Liver (tissue), 9 donors: ENCODE measurements around the gene C22orf31. TPM values are rescaled to one million over a fixed set of nuclear protein-coding genes. Genes with fewer than 3 reads are reported as not detected.

ENCODE experiments used
- DNase-seq: peaks from one replicate; pipeline ENCODE4 v3.0.0-alpha.2; 2017; ENCODE audit warnings: low spot score
- H3K27ac ChIP-seq, 2 donors: one replicate each; pipeline ENCODE4 v1.7.0; 2013; ENCODE audit warnings: inconsistent platforms in 2 of 2, low read length in 2 of 2, control low read depth in 1 of 2, low read depth in 1 of 2, mild to moderate bottlenecking in 1 of 2
- H3K27me3 ChIP-seq, 4 donors: one replicate each; pipeline versions ENCODE4 v1.6.1 to v1.7.0; 2013; ENCODE audit warnings: low read length in 3 of 4, inconsistent platforms in 1 of 4, mild to moderate bottlenecking in 1 of 4, moderate library complexity in 1 of 4; ENCODE audit not compliant: control insufficient read depth in 4 of 4, insufficient read depth in 4 of 4
- H3K36me3 ChIP-seq, 4 donors: one replicate each; pipeline versions ENCODE4 v1.6.1 to v1.7.0; 2013; ENCODE audit warnings: low read length in 3 of 4, mild to moderate bottlenecking in 3 of 4, low read depth in 1 of 4, moderate library complexity in 1 of 4; ENCODE audit not compliant: control insufficient read depth in 4 of 4, insufficient read depth in 3 of 4
- H3K4me1 ChIP-seq, 4 donors: one replicate each; pipeline versions ENCODE4 v1.6.1 to v1.7.0; 2013; ENCODE audit warnings: low read length in 3 of 4, mild to moderate bottlenecking in 3 of 4, moderate library complexity in 1 of 4; ENCODE audit not compliant: control insufficient read depth in 4 of 4, insufficient read depth in 4 of 4
- H3K4me3 ChIP-seq, 3 donors: one replicate each; pipeline versions ENCODE4 v1.6.1 to v1.7.0; 2013; ENCODE audit warnings: low read length in 3 of 3, control low read depth in 1 of 3, low read depth in 1 of 3, mild to moderate bottlenecking in 1 of 3
- H3K9ac ChIP-seq, 2 donors: one replicate each; pipeline ENCODE4 v1.7.0; 2013; ENCODE audit warnings: low read length in 2 of 2, mild to moderate bottlenecking in 2 of 2, moderate library complexity in 2 of 2, control low read depth in 1 of 2, low read depth in 1 of 2
- H3K9me3 ChIP-seq, 4 donors: one replicate each; pipeline versions ENCODE4 v1.6.1 to v1.7.0; 2013; ENCODE audit warnings: low read length in 3 of 4; ENCODE audit not compliant: control insufficient read depth in 4 of 4
- FOXA1 ChIP-seq: IDR thresholded peaks from 2 replicates; pipeline ENCODE4 v1.6.1; 2016; ENCODE audit warnings: antibody characterized with exemption
- FOXA2 ChIP-seq: IDR thresholded peaks from 2 replicates; pipeline ENCODE4 v1.6.1; 2016; ENCODE audit warnings: antibody characterized with exemption
- GABPA ChIP-seq, 2 donors: IDR thresholded peaks in 1 of 2; conservative IDR thresholded peaks in 1 of 2; 2 replicates each; pipeline ENCODE4 v1.6.1; 2016; ENCODE audit warnings: antibody characterized with exemption in 2 of 2, mild to moderate bottlenecking in 1 of 2, moderate library complexity in 1 of 2
- HNF4A ChIP-seq, 2 donors: conservative IDR thresholded peaks; 2 replicates each; pipeline ENCODE4 v1.6.1; 2016; ENCODE audit warnings: antibody characterized with exemption in 2 of 2, mild to moderate bottlenecking in 2 of 2
- HNF4G ChIP-seq: IDR thresholded peaks from 2 replicates; pipeline ENCODE4 v1.6.1; 2016; ENCODE audit warnings: antibody characterized with exemption
- NR2F2 ChIP-seq: IDR thresholded peaks from 2 replicates; pipeline ENCODE4 v1.6.1; 2016; ENCODE audit warnings: antibody characterized with exemption
- RXRA ChIP-seq, 2 donors: IDR thresholded peaks; 2 replicates each; pipeline ENCODE4 v1.6.1; 2017 to 2018; ENCODE audit warnings: antibody characterized with exemption in 2 of 2, mild to moderate bottlenecking in 1 of 2
- SP1 ChIP-seq: IDR thresholded peaks from 2 replicates; pipeline ENCODE4 v1.6.1; 2018; ENCODE audit warnings: antibody characterized with exemption, mild to moderate bottlenecking
- YY1 ChIP-seq: IDR thresholded peaks from 2 replicates; pipeline ENCODE4 v1.6.1; 2016; ENCODE audit warnings: antibody characterized with exemption, mild to moderate bottlenecking
- WGBS: extraction: QIAGEN DNeasy Blood & Tissue Kit; methylation state at CpG from one replicate; pipeline ENCODE4 v1.1.7; 2013; 5-methylcytosine and 5-hydroxymethylcytosine counted together
- polyA plus RNA-seq, 2 donors: library from polyadenylated mRNA; stranded (reverse) in 1 of 2; unstranded in 1 of 2; fragments of 200-250 nt in 1 of 2; fragments of >200 nt in 1 of 2; fragmentation: Nextera tagmentation in 1 of 2; extraction: Ambion mirVana in 1 of 2; gene quantifications; one replicate each; pipeline versions ENCODE4 v1.2.1 to v1.2.3, GENCODE V29; 2013 to 2015
- total RNA-seq, 2 donors: library from RNA; depleted of rRNA; stranded (reverse); fragments of >200 nt; gene quantifications; one replicate each; pipeline ENCODE4 v1.2.3, GENCODE V29; 2014
- TF ChIP-seq, protein P1 (sequence below): IDR thresholded peaks from 2 replicates; pipeline ENCODE4 v1.6.1; 2016; ENCODE audit warnings: antibody characterized with exemption, mild to moderate bottlenecking
- TF ChIP-seq, protein P2 (sequence below): IDR thresholded peaks from 2 replicates; pipeline ENCODE4 v1.6.1; 2016; ENCODE audit warnings: antibody characterized with exemption
- TF ChIP-seq, protein P3 (sequence below): fragments of 150-350 bp; IDR thresholded peaks from 2 replicates; pipeline ENCODE4 v1.5.1; 2017; ENCODE audit warnings: improper control_type of control experiment, low read depth, low read length; ENCODE audit not compliant: missing input control
- donor health status: healthy.
- donor health status: healthy.
- donor health status: healthy.
- donor health status: healthy.
- donor health status: healthy.

Gene C22orf31
- total and polyA plus RNA-seq, 4 donors = 0.14 TPM; not detected in 3

DNA sequence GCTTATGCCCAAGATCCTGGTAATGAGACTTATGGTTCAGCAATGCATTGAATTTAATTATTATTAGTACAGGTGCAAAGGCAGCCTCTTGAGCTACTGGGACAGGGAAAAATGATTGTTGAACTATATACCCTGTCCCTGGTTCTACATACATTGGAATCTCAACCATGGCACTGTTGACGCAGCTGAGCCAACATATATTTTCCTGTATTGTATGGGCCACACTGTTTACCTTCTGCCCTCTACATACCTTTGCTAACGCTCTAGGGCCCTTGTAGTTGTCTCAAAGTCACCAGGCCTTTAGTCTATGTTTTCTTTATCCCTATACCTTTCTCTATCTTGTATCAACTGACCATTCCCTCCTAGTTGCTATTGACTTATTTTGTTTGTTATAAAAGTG, 33.8 kb upstream of the C22orf31 start:
- no peak overlapping the region for H3K4me3 ChIP-seq
- H3K4me1 ChIP-seq = peaks cover 0 to 23% (median 14%) of the 10 kb centered on the region in 4 donors
- no peak overlapping the region for H3K27ac ChIP-seq
- no peaks in the 10 kb centered on the region for H3K36me3 ChIP-seq
- H3K27me3 ChIP-seq = no peaks in the 10 kb centered on the region
- DNase-seq = no peak
- no peak overlapping the region for H3K9ac ChIP-seq
- TF ChIP-seq HNF4A (conservative IDR thresholded peaks at IDR 0.05) (no peak), GABPA (IDR thresholded peaks at IDR 0.05 in 1 of 2, conservative IDR thresholded peaks at IDR 0.05 in 1 of 2) (no peak), YY1 (no peak), SP1 (no peak), NR2F2 (no peak), FOXA1 (no peak), RXRA (IDR thresholded peaks at IDR 0.05) (no peak)
- TF ChIP-seq, protein P1, sequence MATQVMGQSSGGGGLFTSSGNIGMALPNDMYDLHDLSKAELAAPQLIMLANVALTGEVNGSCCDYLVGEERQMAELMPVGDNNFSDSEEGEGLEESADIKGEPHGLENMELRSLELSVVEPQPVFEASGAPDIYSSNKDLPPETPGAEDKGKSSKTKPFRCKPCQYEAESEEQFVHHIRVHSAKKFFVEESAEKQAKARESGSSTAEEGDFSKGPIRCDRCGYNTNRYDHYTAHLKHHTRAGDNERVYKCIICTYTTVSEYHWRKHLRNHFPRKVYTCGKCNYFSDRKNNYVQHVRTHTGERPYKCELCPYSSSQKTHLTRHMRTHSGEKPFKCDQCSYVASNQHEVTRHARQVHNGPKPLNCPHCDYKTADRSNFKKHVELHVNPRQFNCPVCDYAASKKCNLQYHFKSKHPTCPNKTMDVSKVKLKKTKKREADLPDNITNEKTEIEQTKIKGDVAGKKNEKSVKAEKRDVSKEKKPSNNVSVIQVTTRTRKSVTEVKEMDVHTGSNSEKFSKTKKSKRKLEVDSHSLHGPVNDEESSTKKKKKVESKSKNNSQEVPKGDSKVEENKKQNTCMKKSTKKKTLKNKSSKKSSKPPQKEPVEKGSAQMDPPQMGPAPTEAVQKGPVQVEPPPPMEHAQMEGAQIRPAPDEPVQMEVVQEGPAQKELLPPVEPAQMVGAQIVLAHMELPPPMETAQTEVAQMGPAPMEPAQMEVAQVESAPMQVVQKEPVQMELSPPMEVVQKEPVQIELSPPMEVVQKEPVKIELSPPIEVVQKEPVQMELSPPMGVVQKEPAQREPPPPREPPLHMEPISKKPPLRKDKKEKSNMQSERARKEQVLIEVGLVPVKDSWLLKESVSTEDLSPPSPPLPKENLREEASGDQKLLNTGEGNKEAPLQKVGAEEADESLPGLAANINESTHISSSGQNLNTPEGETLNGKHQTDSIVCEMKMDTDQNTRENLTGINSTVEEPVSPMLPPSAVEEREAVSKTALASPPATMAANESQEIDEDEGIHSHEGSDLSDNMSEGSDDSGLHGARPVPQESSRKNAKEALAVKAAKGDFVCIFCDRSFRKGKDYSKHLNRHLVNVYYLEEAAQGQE = no peak
- WGBS = 50% methylated on average over 2 of the region's 2 CpGs
- H3K9me3 ChIP-seq = no peaks in the 10 kb centered on the region

DNA sequence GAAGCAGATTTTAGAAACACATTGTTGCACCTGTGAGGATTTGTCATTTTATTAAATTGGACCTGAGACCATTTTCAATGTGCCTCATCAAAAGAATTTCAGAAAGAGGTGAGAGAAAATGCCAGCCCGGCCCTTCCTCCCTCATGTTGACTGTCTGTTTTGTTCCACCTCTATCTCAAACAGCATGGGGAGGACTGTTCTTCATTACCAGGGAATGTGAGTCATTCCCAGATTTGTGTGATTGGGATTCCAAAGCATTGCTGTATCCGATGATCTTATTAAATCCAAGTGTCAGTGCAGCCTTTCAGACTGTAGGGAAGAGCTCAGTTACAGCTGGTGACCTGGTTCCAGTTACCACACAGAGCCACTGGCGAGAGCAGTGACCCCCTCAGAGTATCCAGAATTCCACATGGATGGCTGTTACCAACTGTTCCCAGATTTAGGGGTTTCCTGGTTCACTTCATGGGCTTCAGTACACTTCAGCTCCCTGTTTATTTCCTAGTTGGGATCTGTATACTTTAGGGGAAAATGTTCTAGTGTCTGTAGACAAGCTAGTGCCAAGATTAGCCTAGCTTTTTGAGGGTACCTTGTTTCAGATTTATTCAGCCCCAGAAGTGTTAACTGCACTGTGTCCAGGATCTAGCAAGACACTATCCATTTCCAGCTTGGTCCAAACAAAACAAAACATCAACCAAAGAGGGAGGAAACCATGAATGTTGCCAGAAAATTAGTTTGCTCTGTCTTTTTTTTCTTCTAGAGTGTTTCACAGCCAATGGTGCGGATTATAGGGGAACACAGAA, 32.1 kb upstream of the C22orf31 start:
- H3K9ac ChIP-seq = no peak overlapping the region
- H3K27me3 ChIP-seq = no peaks in the 10 kb centered on the region
- no peak overlapping the region for H3K4me3 ChIP-seq
- H3K9me3 ChIP-seq = no peaks in the 10 kb centered on the region
- H3K36me3 ChIP-seq = no peaks in the 10 kb centered on the region
- 70% methylated on average over 4 of the region's 4 CpGs for WGBS
- no peak for TF ChIP-seq YY1
- TF ChIP-seq NR2F2 = peak; percentile 42
- no peak overlapping the region for H3K27ac ChIP-seq
- H3K4me1 ChIP-seq = peaks cover 0 to 28% (median 17%) of the 10 kb centered on the region in 4 donors
- no peak for DNase-seq

DNA sequence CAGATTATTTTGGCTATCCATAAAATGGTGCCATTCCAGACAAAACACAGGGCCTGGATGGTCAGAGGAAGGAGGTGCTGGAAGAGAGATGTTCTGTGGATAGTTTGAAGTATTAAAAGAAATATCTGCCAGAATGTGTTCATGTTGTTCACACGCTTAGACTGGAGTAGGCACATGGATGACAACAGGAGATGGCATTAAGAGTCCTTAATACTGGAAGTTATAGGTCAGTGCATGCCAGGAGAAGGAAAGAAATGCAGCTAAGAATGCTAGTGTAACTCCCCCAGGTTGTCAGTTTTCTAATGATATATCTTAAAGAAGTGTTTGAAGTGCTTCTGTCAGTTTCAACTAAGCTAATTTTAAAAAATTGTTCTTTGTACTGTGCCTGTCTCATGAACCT, 31.4 kb upstream of the C22orf31 start:
- Histone ChIP-seq H3K9me3 (no peaks in the 10 kb centered on the region), H3K27me3 (no peaks in the 10 kb centered on the region), H3K36me3 (no peaks in the 10 kb centered on the region), H3K27ac (no peak overlapping the region), H3K4me1 (peaks cover 0 to 28% (median 17%) of the 10 kb centered on the region in 4 donors), H3K9ac (no peak overlapping the region), H3K4me3 (no peak overlapping the region)
- no peak for DNase-seq
- TF ChIP-seq GABPA (IDR thresholded peaks at IDR 0.05 in 1 of 2, conservative IDR thresholded peaks at IDR 0.05 in 1 of 2) (no peak), NR2F2 (no peak), FOXA1 (no peak), HNF4G (no peak), SP1 (no peak), HNF4A (conservative IDR thresholded peaks at IDR 0.05) (no peak), FOXA2 (no peak)
- TF ChIP-seq, protein P1 = no peak
- TF ChIP-seq, protein P2, sequence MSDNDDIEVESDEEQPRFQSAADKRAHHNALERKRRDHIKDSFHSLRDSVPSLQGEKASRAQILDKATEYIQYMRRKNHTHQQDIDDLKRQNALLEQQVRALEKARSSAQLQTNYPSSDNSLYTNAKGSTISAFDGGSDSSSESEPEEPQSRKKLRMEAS = no peak
- TF ChIP-seq, protein P3, sequence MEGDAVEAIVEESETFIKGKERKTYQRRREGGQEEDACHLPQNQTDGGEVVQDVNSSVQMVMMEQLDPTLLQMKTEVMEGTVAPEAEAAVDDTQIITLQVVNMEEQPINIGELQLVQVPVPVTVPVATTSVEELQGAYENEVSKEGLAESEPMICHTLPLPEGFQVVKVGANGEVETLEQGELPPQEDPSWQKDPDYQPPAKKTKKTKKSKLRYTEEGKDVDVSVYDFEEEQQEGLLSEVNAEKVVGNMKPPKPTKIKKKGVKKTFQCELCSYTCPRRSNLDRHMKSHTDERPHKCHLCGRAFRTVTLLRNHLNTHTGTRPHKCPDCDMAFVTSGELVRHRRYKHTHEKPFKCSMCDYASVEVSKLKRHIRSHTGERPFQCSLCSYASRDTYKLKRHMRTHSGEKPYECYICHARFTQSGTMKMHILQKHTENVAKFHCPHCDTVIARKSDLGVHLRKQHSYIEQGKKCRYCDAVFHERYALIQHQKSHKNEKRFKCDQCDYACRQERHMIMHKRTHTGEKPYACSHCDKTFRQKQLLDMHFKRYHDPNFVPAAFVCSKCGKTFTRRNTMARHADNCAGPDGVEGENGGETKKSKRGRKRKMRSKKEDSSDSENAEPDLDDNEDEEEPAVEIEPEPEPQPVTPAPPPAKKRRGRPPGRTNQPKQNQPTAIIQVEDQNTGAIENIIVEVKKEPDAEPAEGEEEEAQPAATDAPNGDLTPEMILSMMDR = no peak
- WGBS = 96% methylated on average over 1 of the region's 1 CpG
